GM10266 (cell line): ENCODE data around the gene KSR2.

ENCODE experiments used
- DNase-seq: peaks from one replicate; pipeline ENCODE4 v3.0.0; 2012; ENCODE audit errors: extremely low spot score
- TF ChIP-seq, protein P1 (sequence below): IDR thresholded peaks from 2 replicates; pipeline ENCODE4 v1.5.1; 2012; ENCODE audit warnings: mild to moderate bottlenecking, low read depth; ENCODE audit not compliant: control insufficient read depth, insufficient read depth; ENCODE audit errors: missing control alignments

The KSR2 gene

DNA sequence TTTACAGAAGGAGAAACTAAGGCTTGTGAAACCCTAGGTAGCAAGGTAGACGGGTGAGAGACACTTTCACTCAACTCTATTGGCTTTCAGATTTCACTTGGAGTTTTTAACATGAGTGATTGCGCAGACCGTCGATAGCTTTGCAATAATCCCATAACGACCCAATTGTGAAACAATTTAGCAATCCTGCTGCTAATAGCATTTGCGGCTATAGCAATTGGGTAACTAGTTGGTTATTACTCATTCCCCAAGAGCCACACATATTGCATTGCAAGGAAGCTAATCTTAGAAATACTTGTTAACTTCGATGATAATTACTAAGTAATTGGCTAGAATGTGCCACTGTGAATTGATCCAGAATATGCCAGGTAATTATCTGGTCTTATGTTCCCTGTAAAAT lies 447.4 kb downstream of the KSR2 start:
- TF ChIP-seq, protein P1, sequence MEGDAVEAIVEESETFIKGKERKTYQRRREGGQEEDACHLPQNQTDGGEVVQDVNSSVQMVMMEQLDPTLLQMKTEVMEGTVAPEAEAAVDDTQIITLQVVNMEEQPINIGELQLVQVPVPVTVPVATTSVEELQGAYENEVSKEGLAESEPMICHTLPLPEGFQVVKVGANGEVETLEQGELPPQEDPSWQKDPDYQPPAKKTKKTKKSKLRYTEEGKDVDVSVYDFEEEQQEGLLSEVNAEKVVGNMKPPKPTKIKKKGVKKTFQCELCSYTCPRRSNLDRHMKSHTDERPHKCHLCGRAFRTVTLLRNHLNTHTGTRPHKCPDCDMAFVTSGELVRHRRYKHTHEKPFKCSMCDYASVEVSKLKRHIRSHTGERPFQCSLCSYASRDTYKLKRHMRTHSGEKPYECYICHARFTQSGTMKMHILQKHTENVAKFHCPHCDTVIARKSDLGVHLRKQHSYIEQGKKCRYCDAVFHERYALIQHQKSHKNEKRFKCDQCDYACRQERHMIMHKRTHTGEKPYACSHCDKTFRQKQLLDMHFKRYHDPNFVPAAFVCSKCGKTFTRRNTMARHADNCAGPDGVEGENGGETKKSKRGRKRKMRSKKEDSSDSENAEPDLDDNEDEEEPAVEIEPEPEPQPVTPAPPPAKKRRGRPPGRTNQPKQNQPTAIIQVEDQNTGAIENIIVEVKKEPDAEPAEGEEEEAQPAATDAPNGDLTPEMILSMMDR = no peak
- DNase-seq = no peak

DNA sequence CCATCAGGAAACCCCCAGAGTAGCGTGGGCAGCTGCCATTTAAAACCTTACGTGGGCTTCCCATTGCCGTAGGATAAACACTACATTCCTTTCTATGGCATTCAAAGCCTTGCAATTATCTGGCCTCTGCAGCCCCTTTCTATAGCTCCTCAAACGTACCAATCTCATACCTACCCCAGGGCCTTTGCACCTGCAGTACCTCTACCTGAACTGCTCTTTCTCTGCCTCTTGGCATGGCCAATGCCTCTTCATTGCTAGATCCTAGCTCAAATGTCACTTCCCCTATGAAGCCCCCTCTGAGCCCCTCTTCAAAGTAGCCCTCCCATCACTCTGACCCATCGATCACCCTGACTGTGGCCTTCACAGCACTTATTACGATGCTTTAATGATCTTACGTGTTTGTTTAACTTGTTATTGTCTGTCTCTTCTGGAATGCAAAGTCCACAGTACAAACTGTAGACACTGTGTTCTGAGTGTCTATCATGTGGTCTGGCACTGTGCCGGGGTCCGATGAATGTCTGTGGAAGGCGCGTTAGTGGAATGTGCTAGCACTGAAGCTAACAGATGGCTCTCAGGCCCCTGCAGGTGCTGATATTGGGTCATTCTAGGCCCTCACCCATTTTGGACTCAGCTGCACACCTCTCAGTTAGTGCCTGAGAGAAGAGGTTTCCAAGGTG lies 450.1 kb downstream of the KSR2 start:
- TF ChIP-seq, protein P1 = no peak
- no peak for DNase-seq

DNA sequence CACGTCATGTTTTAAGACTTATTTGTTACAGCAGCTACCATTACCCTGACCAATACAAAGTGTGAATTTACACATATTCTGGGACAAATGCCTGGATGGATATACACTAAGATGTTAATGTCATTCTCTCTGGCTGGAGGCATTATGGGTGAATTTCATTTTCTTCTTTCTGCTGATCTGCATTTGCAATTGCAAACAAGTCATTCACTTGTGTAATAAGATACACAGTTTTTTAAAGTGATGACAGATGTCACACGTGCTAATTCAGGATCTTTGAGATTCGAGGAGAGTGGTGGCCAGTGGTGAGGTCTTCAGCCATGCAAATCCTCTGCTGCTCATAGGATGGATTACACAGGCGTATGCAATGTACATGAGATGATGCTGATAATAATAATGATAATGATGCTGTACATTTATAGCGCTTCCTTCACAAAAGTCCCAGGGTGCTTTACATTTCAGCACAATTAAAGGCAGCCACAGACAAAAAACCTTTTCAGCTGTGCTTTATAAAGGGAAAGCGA lies 451.5 kb downstream of the KSR2 start:
- no peak for DNase-seq
- TF ChIP-seq, protein P1 = no peak

DNA sequence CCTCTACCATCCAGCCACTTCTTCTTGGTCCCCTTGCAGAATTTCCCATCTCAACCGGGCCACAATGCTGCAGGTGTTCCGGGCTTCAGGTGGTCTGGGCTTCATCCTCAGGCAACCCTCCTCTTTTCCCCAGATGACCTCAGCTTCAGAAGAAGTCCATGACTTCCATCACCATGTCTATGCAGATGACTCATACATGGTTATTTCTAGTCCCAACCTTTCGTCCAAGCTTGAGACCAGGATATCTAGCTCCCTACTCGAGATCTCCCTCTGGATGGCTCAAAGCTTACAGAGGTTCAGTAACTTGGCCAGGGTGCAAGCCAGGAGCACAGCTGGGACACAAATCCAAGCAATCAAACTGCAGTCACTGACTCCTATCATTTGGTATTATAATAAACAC lies 452.8 kb downstream of the KSR2 start:
- TF ChIP-seq, protein P1 = no peak
- no peak for DNase-seq

DNA sequence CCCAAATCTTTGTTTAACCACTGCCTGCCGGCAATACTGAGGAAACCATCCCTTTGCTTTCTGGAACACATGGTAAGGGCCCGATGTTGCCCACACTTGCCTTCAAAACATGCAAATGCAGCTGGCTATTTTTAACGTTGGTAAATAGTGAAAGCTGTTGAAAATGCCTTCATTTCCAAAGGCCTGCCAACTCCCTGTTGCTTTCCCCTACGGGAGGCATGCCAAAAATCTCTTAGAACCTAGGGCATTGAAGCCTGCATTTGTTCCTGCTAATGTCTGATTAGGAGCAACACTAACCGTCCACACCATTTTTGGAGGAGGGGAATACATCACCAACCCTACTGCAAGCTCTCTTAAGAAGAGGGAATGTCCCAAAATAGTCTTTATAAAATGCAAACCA lies 454.8 kb downstream of the KSR2 start:
- no peak for DNase-seq
- TF ChIP-seq, protein P1 = no peak

DNA sequence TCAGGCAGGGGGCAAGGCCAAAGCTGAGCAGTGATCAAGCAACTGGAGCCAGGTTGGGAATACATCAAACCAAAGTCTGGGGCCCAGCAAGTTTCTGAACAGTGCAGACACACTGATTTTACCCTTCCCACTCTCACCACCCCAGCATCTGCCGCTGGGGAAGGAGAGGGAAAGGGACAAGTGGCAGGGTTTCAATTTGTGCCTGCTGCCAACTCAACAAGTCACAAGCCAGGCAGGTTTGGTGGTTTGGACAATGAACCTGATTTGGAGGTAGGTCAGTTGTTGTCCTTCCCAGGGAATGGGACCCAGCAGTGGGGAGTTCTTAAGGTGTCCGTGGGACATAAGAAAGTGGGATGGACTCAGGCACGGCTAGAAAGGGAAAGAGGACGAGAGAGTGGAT lies 455.4 kb downstream of the KSR2 start:
- TF ChIP-seq, protein P1 = no peak
- no peak for DNase-seq

DNA sequence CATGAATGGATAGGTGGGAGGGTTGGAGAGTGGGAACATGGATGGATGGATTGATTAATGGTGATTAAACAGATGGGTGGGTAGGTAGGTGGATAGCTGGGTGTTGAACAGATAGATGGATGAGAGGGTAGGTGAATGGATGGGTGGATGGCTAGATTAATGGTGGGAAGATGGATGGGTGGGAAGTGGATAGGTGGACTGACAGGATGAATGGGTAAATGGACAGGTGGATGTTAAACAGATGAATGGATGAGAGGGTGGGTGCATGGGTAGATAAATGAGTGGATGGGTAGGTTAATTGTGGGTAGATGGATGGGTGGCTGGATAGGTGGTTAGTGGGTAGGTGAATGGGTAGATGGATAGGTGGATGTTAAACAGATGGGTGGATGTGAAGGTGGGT lies 460.3 kb downstream of the KSR2 start:
- DNase-seq = no peak
- TF ChIP-seq, protein P1 = no peak
